GM12865 (cell line): ENCODE measurements around the gene NFATC2.

ENCODE experiments used
- DNase-seq: peaks from one replicate; pipeline ENCODE4 v3.0.0; 2010; ENCODE audit warnings: low read depth
- H3K4me3 ChIP-seq: 2 replicates; pipeline ENCODE4 v1.5.1; 2011; ENCODE audit warnings: mild to moderate bottlenecking, low read depth, low read length, control low read depth
- TF ChIP-seq, protein P1 (sequence below): IDR thresholded peaks from 2 replicates; pipeline ENCODE4 v1.5.1; 2011; ENCODE audit warnings: low read length, control low read depth, low read depth, inconsistent platforms; ENCODE audit not compliant: insufficient read depth; ENCODE audit errors: missing control alignments

Gene NFATC2

DNA sequence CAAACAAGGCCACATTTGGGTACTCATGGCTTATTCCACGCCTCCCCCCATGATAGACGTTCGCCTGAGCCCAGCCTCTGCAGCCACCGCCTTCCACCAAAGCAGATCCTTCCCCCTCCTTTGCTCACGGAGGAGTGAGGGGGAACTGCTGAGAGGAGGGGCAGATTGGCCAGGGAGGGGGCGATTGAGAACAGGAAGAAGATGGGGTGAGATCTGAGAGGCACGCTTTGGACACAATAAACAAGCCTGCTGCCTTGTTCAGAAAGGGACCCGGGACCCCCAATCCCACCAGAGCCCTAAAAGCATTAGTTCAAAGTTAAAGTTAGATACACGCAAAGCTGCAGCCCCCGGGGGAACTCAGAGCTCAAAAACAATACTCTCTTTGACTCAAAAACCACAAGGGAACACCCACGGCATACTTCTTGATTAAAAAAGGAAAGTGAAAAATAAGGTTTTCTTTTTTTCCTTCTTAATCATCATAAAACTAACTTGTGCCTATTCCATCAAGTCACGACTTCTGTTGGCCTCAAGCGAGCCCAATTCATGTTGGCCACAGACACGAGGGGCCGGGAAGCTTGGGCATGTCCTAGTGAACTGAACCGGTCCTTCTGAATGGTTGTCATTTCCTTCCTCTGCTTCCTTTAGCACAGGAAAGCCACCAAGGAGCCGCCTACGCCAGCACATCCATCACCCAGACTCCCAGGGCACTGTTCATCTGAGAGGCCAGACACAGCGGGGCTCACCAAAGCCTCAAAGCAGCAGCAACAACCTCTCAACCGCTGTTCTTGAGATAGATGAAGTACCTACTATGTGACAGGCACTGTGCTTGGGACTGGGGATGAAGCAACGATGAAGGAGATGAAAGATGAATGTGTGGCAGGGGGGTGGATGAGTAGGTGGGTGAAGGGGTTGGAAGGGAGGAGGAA lies 44.7 kb downstream of the NFATC2 start:
- TF ChIP-seq, protein P1, sequence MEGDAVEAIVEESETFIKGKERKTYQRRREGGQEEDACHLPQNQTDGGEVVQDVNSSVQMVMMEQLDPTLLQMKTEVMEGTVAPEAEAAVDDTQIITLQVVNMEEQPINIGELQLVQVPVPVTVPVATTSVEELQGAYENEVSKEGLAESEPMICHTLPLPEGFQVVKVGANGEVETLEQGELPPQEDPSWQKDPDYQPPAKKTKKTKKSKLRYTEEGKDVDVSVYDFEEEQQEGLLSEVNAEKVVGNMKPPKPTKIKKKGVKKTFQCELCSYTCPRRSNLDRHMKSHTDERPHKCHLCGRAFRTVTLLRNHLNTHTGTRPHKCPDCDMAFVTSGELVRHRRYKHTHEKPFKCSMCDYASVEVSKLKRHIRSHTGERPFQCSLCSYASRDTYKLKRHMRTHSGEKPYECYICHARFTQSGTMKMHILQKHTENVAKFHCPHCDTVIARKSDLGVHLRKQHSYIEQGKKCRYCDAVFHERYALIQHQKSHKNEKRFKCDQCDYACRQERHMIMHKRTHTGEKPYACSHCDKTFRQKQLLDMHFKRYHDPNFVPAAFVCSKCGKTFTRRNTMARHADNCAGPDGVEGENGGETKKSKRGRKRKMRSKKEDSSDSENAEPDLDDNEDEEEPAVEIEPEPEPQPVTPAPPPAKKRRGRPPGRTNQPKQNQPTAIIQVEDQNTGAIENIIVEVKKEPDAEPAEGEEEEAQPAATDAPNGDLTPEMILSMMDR, result no peak

DNA sequence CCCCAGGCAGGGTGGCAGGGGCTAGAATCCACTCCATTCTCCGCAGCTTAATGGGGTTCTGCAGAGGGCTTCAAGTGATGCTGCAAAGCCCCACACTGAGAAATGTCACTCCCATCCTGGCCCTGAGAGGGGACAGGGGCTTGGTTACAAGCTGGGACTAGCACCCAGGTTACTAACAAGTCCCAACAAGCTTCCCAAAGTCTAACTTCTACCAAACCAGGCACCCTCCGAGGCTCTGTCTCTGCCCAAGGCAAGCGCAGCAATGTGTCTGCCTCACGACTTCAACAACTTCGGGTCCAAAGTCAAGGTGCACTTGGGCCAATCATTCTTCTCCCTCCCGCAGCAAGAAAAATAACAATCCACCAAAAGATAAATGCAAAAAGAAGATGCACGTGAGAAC lies 45.6 kb downstream of the NFATC2 start:
- DNase-seq, result no peak
- TF ChIP-seq, protein P1, result no peak
- H3K4me3 ChIP-seq, result no peak overlapping the region

More for the DNA sequence above, 44.7 kb downstream of the NFATC2 start:
- H3K4me3 ChIP-seq, result peak overlapping the region; percentile 11; the same call in 1 of the 2 replicates
- peak; percentile 62 for DNase-seq

DNA sequence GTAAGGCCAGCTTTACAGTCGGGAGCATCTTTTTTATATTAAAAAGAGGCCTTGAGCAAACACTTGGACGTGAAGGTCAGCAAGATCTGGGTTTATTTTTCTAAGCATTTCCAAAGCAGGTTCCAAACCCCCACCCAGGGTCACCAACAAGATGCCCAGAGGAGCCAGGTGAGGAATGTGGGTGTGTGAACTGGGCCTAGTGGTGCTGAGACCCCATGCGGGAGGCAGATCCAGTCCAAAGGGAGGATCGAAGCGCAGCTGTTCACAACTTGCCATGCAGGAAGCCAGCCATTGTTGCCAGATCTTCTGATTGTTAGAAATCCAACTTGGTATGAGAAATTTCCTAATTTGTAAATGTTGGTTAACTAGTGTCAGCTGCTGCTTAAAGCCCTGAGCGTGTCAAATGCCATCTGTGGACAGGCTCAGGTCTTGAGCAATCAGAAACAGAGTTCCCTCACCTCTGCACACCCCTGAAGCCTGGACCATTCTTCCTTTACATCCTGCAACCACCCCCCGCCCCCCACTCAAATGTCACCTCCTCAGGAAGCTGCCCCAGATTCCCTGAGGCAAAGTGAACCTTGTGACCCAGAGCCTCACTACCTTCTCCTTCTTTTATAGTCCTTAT lies 46.5 kb downstream of the NFATC2 start:
- TF ChIP-seq, protein P1, result no peak
- H3K4me3 ChIP-seq, result no peak overlapping the region
- no peak for DNase-seq

DNA sequence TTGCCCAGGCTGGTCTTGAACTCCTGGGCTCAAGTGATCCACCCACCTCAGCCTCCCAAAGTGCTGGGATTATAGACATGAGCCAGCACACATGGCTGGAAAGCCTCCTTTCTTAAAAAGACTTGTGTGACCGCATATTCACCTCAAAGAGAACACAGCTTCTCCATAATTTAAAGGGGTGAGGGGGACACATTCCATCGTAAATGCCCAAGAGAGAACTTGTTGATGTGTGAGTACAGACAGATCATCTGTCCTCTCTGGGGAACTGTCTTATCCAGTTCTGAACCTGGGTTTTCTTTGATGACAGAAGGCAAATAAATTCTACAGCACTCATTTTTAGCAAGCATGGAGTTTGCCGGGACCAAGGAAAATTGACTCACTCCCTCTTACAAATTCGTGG lies 47.2 kb downstream of the NFATC2 start:
- no peak overlapping the region for H3K4me3 ChIP-seq
- no peak for DNase-seq
- TF ChIP-seq, protein P1, result no peak

DNA sequence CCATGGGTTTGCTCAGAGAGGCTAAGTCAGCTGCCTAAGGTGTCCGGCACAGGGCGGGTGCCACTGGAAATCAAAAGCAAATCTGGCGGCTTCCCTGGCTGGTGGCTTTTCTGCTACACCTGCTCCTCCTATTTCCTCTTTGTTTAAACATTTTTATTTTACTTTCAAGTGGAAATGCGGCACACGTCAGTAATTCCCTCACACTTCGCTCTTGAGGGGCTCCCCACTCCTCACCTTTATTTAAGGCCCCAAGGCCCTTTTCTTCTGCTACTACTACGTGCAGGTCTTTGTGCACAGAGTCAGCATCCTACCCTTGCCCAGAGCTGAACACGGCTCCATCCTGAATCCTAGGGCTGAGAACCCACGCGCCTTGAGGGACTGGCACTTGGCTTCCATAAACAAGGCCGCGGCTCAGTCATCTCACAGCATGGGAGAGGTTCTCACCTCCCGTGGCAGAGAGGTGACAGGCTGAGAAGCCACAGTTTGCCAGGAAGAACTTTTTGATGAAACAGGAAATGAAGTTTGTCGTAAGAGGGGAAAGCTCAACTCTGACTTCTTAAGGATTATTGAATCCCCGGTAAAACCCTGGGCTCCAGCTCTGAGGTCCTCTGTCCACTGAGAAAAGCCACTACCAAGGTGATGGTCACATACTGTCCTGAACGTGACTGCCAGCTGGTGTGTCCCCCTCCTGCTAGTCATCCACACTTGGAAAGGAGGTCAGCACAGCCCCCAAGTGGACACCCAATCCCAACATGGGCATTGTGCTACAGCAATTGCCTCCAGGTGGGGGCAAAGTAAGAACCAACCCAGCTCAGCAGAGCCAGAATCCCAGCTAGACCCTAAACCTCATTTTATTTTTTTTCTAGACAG lies 48.0 kb downstream of the NFATC2 start:
- no peak overlapping the region for H3K4me3 ChIP-seq
- TF ChIP-seq, protein P1, result no peak
- DNase-seq, result no peak

DNA sequence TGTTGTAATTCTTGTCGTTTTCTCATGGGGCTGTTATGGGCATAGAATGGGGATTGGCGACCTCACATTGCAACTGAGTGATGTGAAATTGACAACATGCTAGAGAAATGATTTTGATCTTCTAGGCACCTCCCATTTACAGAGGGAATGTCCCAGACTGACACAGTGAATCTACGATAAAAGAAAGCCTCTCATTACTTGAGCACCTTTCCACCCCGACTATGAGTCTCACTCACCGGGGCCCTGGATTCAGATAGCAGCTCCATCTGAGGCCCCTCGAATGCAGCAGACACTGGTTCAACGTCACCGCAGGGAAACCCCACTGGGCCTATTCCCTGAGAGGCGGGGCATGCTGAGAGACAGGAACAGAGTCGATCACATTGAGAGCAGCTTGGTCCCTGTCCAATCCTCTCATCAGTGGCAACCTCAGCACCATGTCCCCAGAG lies 49.1 kb downstream of the NFATC2 start:
- no peak for DNase-seq
- no peak overlapping the region for H3K4me3 ChIP-seq
- TF ChIP-seq, protein P1, result no peak
